HepG2 (cell line): ENCODE results near the gene TCAP. TPM values are rescaled to one million over a fixed set of nuclear protein-coding genes. Genes with fewer than 3 reads are reported as not detected.
A peak's percentile ranks its signal among the peaks of the same experiment; 100 is the strongest.

Experiments
- ATAC-seq: fragments of 200-7000 bp; cut with Tn5 transposase; 3 replicates; pipeline ENCODE4 v1.9.1; 2020; ENCODE audit warnings: mild to moderate bottlenecking, moderate library complexity
- BruUV-seq: library from RNA; stranded (reverse); fragments of 400-500 nt; replicated peaks from 2 replicates; lab custom pipeline; 2021; lab: Mats Ljungman, UMichigan
- CTCF ChIA-PET: fragments of 300-600 bp; formaldehyde crosslinking; extraction: SDS; loops from one replicate; lab custom pipeline; 2021; ENCODE audit warnings: low total read pairs, inconsistent platforms, low intra/inter-chr PET ratio; lab: Yijun Ruan, JAX
- POLR2A ChIA-PET: fragments of 350-600 bp; sonication (Branson Sonifier 250); formaldehyde crosslinking; loops from one replicate; lab custom pipeline; 2020; ENCODE audit warnings: antibody characterized with exemption, inconsistent platforms; lab: Yijun Ruan, JAX
- DNase-seq: peaks from one replicate; pipeline ENCODE4 v3.0.0-alpha.2; 2015; ENCODE audit warnings: low spot score
- FAIRE-seq: peaks from 3 replicates; lab custom pipeline; 2011; peaks lifted over from hg19 to GRCh38; lab: Jason Lieb, UNC
- H2AFZ ChIP-seq: one replicate; pipeline ENCODE4 v1.6.1; 2011; ENCODE audit warnings: low read length, inconsistent platforms
- H3K27ac ChIP-seq: fragments of 300-600 bp; 3 replicates; pipeline ENCODE4 v1.8.0; 2011; ENCODE audit warnings: mixed run types, mild to moderate bottlenecking, mixed read lengths, low read length, inconsistent platforms; ENCODE audit not compliant: insufficient read depth; ENCODE audit errors: extremely low read length
- H3K27me3 ChIP-seq, 2 experiments: fragments of 200-600 bp in 1 of 2; 2 replicates in 1 of 2; 3 replicates in 1 of 2; pipeline versions ENCODE4 v1.6.0 to v1.8.0; 2011; ENCODE audit warnings: low read length in 2 of 2, mild to moderate bottlenecking in 2 of 2, moderate library complexity in 2 of 2, inconsistent platforms in 1 of 2; ENCODE audit not compliant: insufficient read depth in 2 of 2, control insufficient read depth in 1 of 2
- H3K36me3 ChIP-seq, 2 experiments: fragments of 200-600 bp in 1 of 2; replicated peaks in 1 of 2; 2 replicates in 1 of 2; 3 replicates in 1 of 2; pipeline versions ENCODE4 v1.5.1 to v1.8.0; 2011; ENCODE audit warnings: low read length in 2 of 2, inconsistent platforms in 1 of 2; ENCODE audit not compliant: insufficient read depth in 2 of 2, control insufficient read depth in 1 of 2
- H3K4me1 ChIP-seq: 2 replicates; pipeline ENCODE4 v1.5.1; 2012; ENCODE audit warnings: low read length, inconsistent platforms; ENCODE audit not compliant: insufficient read depth
- H3K4me2 ChIP-seq: 2 replicates; pipeline ENCODE4 v1.6.0; 2011; ENCODE audit warnings: low read depth, low read length, inconsistent platforms
- H3K4me3 ChIP-seq, 3 experiments: fragments of 200-600 bp in 1 of 3; sonication (generic), shearing (Covaris generic) in 1 of 3; replicated peaks in 1 of 3; 2 replicates each; pipeline ENCODE4 v1.5.1; 2011 to 2016; ENCODE audit warnings: low read length in 3 of 3, inconsistent platforms in 2 of 3, low read depth in 2 of 3, mild to moderate bottlenecking in 2 of 3, control low read depth in 1 of 3, mixed read lengths in 1 of 3; ENCODE audit not compliant: insufficient read depth in 1 of 3
- H3K79me2 ChIP-seq: one replicate; pipeline ENCODE4 v1.6.1; 2011; ENCODE audit warnings: low read length, inconsistent platforms; ENCODE audit not compliant: insufficient read depth
- H3K9ac ChIP-seq: 2 replicates; pipeline ENCODE4 v1.6.0; 2011; ENCODE audit warnings: mild to moderate bottlenecking, low read depth, low read length, inconsistent platforms; ENCODE audit not compliant: insufficient read depth
- H3K9me3 ChIP-seq: 2 replicates; pipeline ENCODE4 v1.5.1; 2012; ENCODE audit warnings: mild to moderate bottlenecking, low read length
- H4K20me1 ChIP-seq: 2 replicates; pipeline ENCODE4 v1.6.0; 2011; ENCODE audit warnings: inconsistent platforms, mild to moderate bottlenecking, low read length, moderate library complexity; ENCODE audit not compliant: insufficient read depth
- ADNP ChIP-seq: sonication (generic); formaldehyde crosslinking; IDR thresholded peaks from 2 replicates; pipeline ENCODE4 v1.4.0; 2020; ENCODE audit warnings: missing genetic modification reagents
- CHD4 ChIP-seq: fragments of 200-600 bp; sonication (generic); IDR thresholded peaks from 2 replicates; pipeline ENCODE4 v1.7.0; 2017; ENCODE audit warnings: mild to moderate bottlenecking, low read length, borderline replicate concordance
- EEA1 ChIP-seq: sonication (generic); formaldehyde crosslinking; IDR thresholded peaks from 2 replicates; pipeline ENCODE4 v1.5.1; 2020; ENCODE audit warnings: mild to moderate bottlenecking, missing genetic modification reagents, borderline replicate concordance
- KDM1A ChIP-seq: IDR thresholded peaks from 2 replicates; pipeline ENCODE4 v1.6.1; 2016; ENCODE audit warnings: missing compliant biosample characterization
- NONO ChIP-seq, 2 experiments: fragments of 450-650 bp in 1 of 2; sonication (generic) in 1 of 2; formaldehyde crosslinking in 1 of 2; IDR thresholded peaks in 1 of 2; conservative IDR thresholded peaks in 1 of 2; 2 replicates each; pipeline versions ENCODE4 v1.6.1 to v1.8.0; 2017 to 2022; ENCODE audit warnings: mild to moderate bottlenecking in 1 of 2, missing genetic modification reagents in 1 of 2, moderate library complexity in 1 of 2
- RCOR2 ChIP-seq: IDR thresholded peaks from 2 replicates; pipeline ENCODE4 v1.6.1; 2016; ENCODE audit warnings: missing biosample characterization, missing genetic modification reagents
- U2AF1 ChIP-seq: fragments of 200-400 bp; formaldehyde crosslinking; optimal IDR thresholded peaks from 2 replicates; pipeline ENCODE3; 2017; ENCODE audit warnings: mild to moderate bottlenecking, low read depth, low read length
- WIZ ChIP-seq: sonication (generic); formaldehyde crosslinking; IDR thresholded peaks from 2 replicates; pipeline ENCODE4 v1.5.1; 2020; ENCODE audit warnings: mild to moderate bottlenecking, missing genetic modification reagents
- ZBTB26 ChIP-seq: IDR thresholded peaks from 2 replicates; pipeline ENCODE4 v1.6.1; 2016; ENCODE audit warnings: missing compliant biosample characterization, missing genetic modification reagents, borderline replicate concordance
- ZMYM3 ChIP-seq: sonication (generic); formaldehyde crosslinking; IDR thresholded peaks from 2 replicates; pipeline ENCODE4 v1.5.1; 2020; ENCODE audit warnings: mild to moderate bottlenecking, missing genetic modification reagents
- ZNF17 ChIP-seq: sonication (generic); formaldehyde crosslinking; IDR thresholded peaks from 2 replicates; pipeline ENCODE4 v1.5.0; 2020; ENCODE audit warnings: mild to moderate bottlenecking, missing genetic modification reagents
- ZNF24 ChIP-seq: fragments of 450-650 bp; IDR thresholded peaks from 2 replicates; pipeline ENCODE4 v1.6.1; 2017; ENCODE audit warnings: antibody characterized with exemption, mild to moderate bottlenecking
- ZNF331 ChIP-seq: sonication (generic); formaldehyde crosslinking; IDR thresholded peaks from 2 replicates; pipeline ENCODE4 v1.4.0; 2020; ENCODE audit warnings: missing genetic modification reagents
- ZNF562 ChIP-seq: sonication (generic); formaldehyde crosslinking; IDR thresholded peaks from 2 replicates; pipeline ENCODE4 v1.8.0; 2022; ENCODE audit warnings: missing genetic modification reagents, borderline replicate concordance
- ZNF589 ChIP-seq: sonication (generic); formaldehyde crosslinking; conservative IDR thresholded peaks from 2 replicates; pipeline ENCODE4 v1.8.0; 2022; ENCODE audit warnings: mild to moderate bottlenecking, moderate library complexity, missing genetic modification reagents
- ZNF629 ChIP-seq: sonication (generic); formaldehyde crosslinking; conservative IDR thresholded peaks from 2 replicates; pipeline ENCODE4 v1.5.0; 2020; ENCODE audit warnings: missing genetic modification reagents
- ZNF784 ChIP-seq: sonication (generic); formaldehyde crosslinking; IDR thresholded peaks from 2 replicates; pipeline ENCODE4 v1.5.1; 2020; ENCODE audit warnings: missing genetic modification reagents, mild to moderate bottlenecking, borderline replicate concordance
- ZSCAN25 ChIP-seq: sonication (generic); formaldehyde crosslinking; IDR thresholded peaks from 2 replicates; pipeline ENCODE4 v1.8.0; 2022; ENCODE audit warnings: mild to moderate bottlenecking, missing genetic modification reagents
- WGBS: methylation state at CpG from one replicate; pipeline ENCODE4 v1.1.6; 2017; ENCODE audit warnings: low lambda C conversion rate; 5-methylcytosine and 5-hydroxymethylcytosine counted together
- in situ Hi-C: cut with HindIII; loops from 2 replicates; pipeline ENCODE4 v1.10.0; 2017; ENCODE audit warnings: low pct_unique_long_range_greater_than_20kb; ENCODE audit not compliant: extremely low pct_ligation_motif_present
- intact Hi-C: fragments of 100-400 bp; cut with micrococcal nuclease; formaldehyde crosslinking; loops from one replicate; pipeline ENCODE4 v1.10.0; 2022; ENCODE audit not compliant: unreplicated experiment
- polyA plus RNA-seq, 8 experiments: library from polyadenylated mRNA; depleted of rRNA in 3 of 8; stranded (reverse) in 7 of 8; unstranded in 1 of 8; fragments of >200 nt; fragmentation: Illumina TruSeq in 4 of 8; extraction: Trizol in 4 of 8; gene quantifications; 2 replicates each; pipeline versions ENCODE4 v1.2.1 to v1.2.3, GENCODE V29; 2011 to 2016; ENCODE audit warnings: low read depth in 4 of 8, missing spikeins in 1 of 8, mixed read lengths in 1 of 8; ENCODE audit not compliant: insufficient read depth in 1 of 8
- total RNA-seq, 5 experiments: library from RNA; depleted of rRNA; stranded (reverse); fragments of >200 nt; fragmentation: Illumina TruSeq; extraction: Trizol; gene quantifications; 2 replicates each; pipeline ENCODE4 v1.2.3, GENCODE V29; 2016; ENCODE audit warnings: low read depth in 1 of 5
- TF ChIP-seq, protein P1 (sequence below): IDR thresholded peaks from 2 replicates; pipeline ENCODE4 v1.6.1; 2012; ENCODE audit warnings: inconsistent platforms
- TF ChIP-seq, protein P2 (sequence below): IDR thresholded peaks from 2 replicates; pipeline ENCODE4 v1.6.1; 2012; ENCODE audit warnings: low read length, improper control_type of control experiment

Gene TCAP
- total and polyA plus RNA-seq, 2 of the 13 experiments (the other 11 are each of a cell fraction or from before 2014, with no cell fraction given) = 0.24 to 0.65 TPM

- DNase-seq (no peak), ATAC-seq (no peak), FAIRE-seq (no peak)
- Histone ChIP-seq H3K4me1 (peaks cover 81% of the 10 kb centered on the region), H3K27me3 (peaks cover 0 to 3% of the 10 kb centered on the region in 2 experiments; a peak in 2 of 5 replicates), H3K4me3 (no peak overlapping the region), H3K79me2 (no peaks in the 10 kb centered on the region), H3K9ac (no peak overlapping the region; the same call in 1 of the 2 replicates), H4K20me1 (no peaks in the 10 kb centered on the region), H3K36me3 (no peaks in the 10 kb centered on the region), H2AFZ (no peak overlapping the region), H3K9me3 (no peaks in the 10 kb centered on the region), H3K4me2 (0 out of 2 replicates have a peak overlapping the region, but pooled peaks have one; percentile 6), H3K27ac (peak overlapping the region; percentile 41)
- no TSS peak for BruUV-seq
- in situ Hi-C loops (no loop called here), intact Hi-C loops (no loop called here)
- ChIA-PET CTCF (interaction anchor here (1.2 kb wide), 1 partner anchor 55 kb away, joined by 4 read pairs; no protein-coding TSS in a partner anchor), POLR2A (interaction anchor here (1.8 to 9.4 kb wide), 5 partner anchors 10 to 61 kb away, joined by 8 to 96 read pairs (median 43); partner anchors contain the start of genes ERBB2, GRB7 and PGAP3)
- 91% methylated on average over 7 of the region's 7 CpGs for WGBS
- TF ChIP-seq CHD4 (peak; percentile 94; the same call in 1 of the 2 replicates), ZNF24 (no peak), WIZ (CRISPR knock-in tag) (no peak), ADNP (CRISPR knock-in tag) (no peak), ZNF331 (CRISPR knock-in tag) (no peak), ZNF17 (CRISPR knock-in tag) (no peak), ZMYM3 (peak; percentile 84), ZNF629 (CRISPR knock-in tag) (peak; percentile 98), EEA1 (CRISPR knock-in tag) (no peak), ZNF562 (CRISPR knock-in tag) (no peak), U2AF1 (no peak), NONO (IDR thresholded peaks at IDR 0.05) (no peak), NONO (CRISPR knock-in tag; conservative IDR thresholded peaks at IDR 0.05) (no peak), RCOR2 (CRISPR knock-in tag) (0 out of 2 replicates have a peak, but pooled peaks have one; percentile 67), ZNF784 (CRISPR knock-in tag) (no peak), KDM1A (CRISPR knock-in tag) (peak; percentile 75; the same call in 1 of the 2 replicates), ZBTB26 (CRISPR knock-in tag) (no peak), ZNF589 (CRISPR knock-in tag) (no peak), ZSCAN25 (0 out of 2 replicates have a peak, but pooled peaks have one; percentile 32)
- TF ChIP-seq, protein P1, sequence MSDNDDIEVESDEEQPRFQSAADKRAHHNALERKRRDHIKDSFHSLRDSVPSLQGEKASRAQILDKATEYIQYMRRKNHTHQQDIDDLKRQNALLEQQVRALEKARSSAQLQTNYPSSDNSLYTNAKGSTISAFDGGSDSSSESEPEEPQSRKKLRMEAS = peak; percentile 29; the same call in 1 of the 2 replicates
- TF ChIP-seq, protein P2, sequence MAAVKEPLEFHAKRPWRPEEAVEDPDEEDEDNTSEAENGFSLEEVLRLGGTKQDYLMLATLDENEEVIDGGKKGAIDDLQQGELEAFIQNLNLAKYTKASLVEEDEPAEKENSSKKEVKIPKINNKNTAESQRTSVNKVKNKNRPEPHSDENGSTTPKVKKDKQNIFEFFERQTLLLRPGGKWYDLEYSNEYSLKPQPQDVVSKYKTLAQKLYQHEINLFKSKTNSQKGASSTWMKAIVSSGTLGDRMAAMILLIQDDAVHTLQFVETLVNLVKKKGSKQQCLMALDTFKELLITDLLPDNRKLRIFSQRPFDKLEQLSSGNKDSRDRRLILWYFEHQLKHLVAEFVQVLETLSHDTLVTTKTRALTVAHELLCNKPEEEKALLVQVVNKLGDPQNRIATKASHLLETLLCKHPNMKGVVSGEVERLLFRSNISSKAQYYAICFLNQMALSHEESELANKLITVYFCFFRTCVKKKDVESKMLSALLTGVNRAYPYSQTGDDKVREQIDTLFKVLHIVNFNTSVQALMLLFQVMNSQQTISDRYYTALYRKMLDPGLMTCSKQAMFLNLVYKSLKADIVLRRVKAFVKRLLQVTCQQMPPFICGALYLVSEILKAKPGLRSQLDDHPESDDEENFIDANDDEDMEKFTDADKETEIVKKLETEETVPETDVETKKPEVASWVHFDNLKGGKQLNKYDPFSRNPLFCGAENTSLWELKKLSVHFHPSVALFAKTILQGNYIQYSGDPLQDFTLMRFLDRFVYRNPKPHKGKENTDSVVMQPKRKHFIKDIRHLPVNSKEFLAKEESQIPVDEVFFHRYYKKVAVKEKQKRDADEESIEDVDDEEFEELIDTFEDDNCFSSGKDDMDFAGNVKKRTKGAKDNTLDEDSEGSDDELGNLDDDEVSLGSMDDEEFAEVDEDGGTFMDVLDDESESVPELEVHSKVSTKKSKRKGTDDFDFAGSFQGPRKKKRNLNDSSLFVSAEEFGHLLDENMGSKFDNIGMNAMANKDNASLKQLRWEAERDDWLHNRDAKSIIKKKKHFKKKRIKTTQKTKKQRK = no peak
These were observed 11.2 kb downstream of the TCAP start for GRCh38 chr17:39676198-39676819.
